ENCODE results near the gene UBAC2. TPM values are rescaled to one million over a fixed set of nuclear protein-coding genes. Genes with fewer than 3 reads are reported as not detected.

Gene UBAC2
- total and polyA plus RNA-seq, 7 donors: 31.8 to 73.9 (median 47.6) TPM

DNA sequence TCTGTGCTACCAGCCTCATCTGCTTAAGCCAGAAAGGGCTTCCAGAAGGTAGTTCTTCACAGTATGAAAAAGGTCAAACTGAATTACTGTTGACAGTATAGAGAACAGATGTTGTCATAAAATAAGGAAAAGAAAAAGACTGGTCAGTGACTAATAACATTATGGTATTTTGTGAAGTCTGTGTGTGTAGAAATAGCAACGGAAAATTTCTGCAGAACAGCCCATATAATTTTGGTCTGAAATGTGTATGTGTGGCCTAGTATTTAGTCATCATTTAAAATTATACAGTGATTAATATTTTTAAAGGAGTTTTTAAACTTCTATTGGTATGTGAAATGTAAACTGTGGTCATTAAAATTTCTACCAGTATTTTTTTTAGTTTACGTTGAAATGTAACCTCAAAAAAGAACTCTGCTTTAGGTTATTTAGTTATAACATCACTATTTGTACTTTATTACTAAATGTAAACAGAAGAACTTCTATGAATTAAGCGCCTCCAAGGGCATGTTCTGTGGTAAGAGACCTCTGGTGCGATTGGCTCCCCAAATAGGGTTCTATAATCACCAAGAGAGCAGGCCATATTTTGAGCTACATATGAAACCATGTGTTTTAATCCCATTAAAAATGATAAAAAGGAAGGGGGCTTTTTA, 109.9 kb downstream of the UBAC2 start:
- no peak for DNase-seq
- Histone ChIP-seq H3K36me3 (no peaks in the 10 kb centered on the region), H3K4me1 (peaks cover 0 to 46% (median 31%) of the 10 kb centered on the region in 4 donors), H3K27ac (peak overlapping the region; percentile 30 to 83 (median 68)), H3K4me3 (no peak overlapping the region), H3K9me3 (no peaks in the 10 kb centered on the region), H3K27me3 (no peaks in the 10 kb centered on the region)
- 67 to 76% methylated on average over 4 of the region's 4 CpGs for WGBS, 2 donors
- intact Hi-C loops (cut with DNase I): no loop called here
- TF ChIP-seq POLR2A (IDR thresholded peaks at IDR 0.05): no peak
- no peak for TF ChIP-seq CTCF (IDR thresholded peaks at IDR 0.05)
- peak in 3 of 4 donors; percentile 10 to 55 (median 12) for TF ChIP-seq POLR2AphosphoS5 (IDR thresholded peaks at IDR 0.05)

- Histone ChIP-seq H3K4me1 (peaks cover 0 to 46% (median 31%) of the 10 kb centered on the region in 4 donors), H3K27me3 (no peaks in the 10 kb centered on the region), H3K27ac (peak overlapping the region; percentile 37 to 83 (median 68)), H3K4me3 (no peak overlapping the region), H3K36me3 (no peaks in the 10 kb centered on the region), H3K9me3 (no peaks in the 10 kb centered on the region)
- intact Hi-C loops (cut with DNase I): no loop called here
- no peak for DNase-seq
- TF ChIP-seq POLR2A (IDR thresholded peaks at IDR 0.05): no peak
- TF ChIP-seq CTCF (IDR thresholded peaks at IDR 0.05): no peak
- no peak for TF ChIP-seq POLR2AphosphoS5 (IDR thresholded peaks at IDR 0.05)
- no peak for TF ChIP-seq EP300 (IDR thresholded peaks at IDR 0.05)
- 78 to 90% methylated on average over 4 of the region's 4 CpGs for WGBS, 2 donors
Measured at GRCh38 chr13:99311137-99311536, 110.5 kb downstream of the UBAC2 start.

- peak; percentile 80 for DNase-seq
- Histone ChIP-seq H3K27me3 (no peaks in the 10 kb centered on the region), H3K4me3 (no peak overlapping the region), H3K4me1 (peaks cover 0 to 46% (median 31%) of the 10 kb centered on the region in 4 donors), H3K36me3 (no peaks in the 10 kb centered on the region), H3K9me3 (no peaks in the 10 kb centered on the region), H3K27ac (peak overlapping the region; percentile 37 to 83 (median 68))
- intact Hi-C loops (cut with DNase I): no loop called here
- TF ChIP-seq POLR2A (IDR thresholded peaks at IDR 0.05): no peak
- no peak for TF ChIP-seq POLR2AphosphoS5 (IDR thresholded peaks at IDR 0.05)
- no peak for TF ChIP-seq EP300 (IDR thresholded peaks at IDR 0.05)
- 91 to 95% methylated on average over 10 of the region's 10 CpGs for WGBS, 2 donors
Measured at GRCh38 chr13:99311748-99312492, 111.3 kb downstream of the UBAC2 start.

GRCh38 chr13:99312493-99312883, 111.8 kb downstream of the UBAC2 start:
- WGBS, 2 donors: 70 to 87% methylated on average over 7 of the region's 7 CpGs
- TF ChIP-seq CTCF (IDR thresholded peaks at IDR 0.05): no peak
- peak in 3 of 4 donors; percentile 54 to 77 (median 76) for TF ChIP-seq EP300 (IDR thresholded peaks at IDR 0.05)
- TF ChIP-seq POLR2AphosphoS5 (IDR thresholded peaks at IDR 0.05): peak; percentile 51 to 84 (median 65)
- peak in 1 of 2 donors; percentile 22 for TF ChIP-seq POLR2A (IDR thresholded peaks at IDR 0.05)
- no peaks in the 10 kb centered on the region for H3K36me3 ChIP-seq
- intact Hi-C loops (cut with DNase I): no loop called here
- H3K9me3 ChIP-seq: no peaks in the 10 kb centered on the region
- no peaks in the 10 kb centered on the region for H3K27me3 ChIP-seq
- DNase-seq: peak; percentile 93
- peaks cover 0 to 46% (median 30%) of the 10 kb centered on the region in 4 donors for H3K4me1 ChIP-seq
- H3K27ac ChIP-seq: peak overlapping the region; percentile 37 to 83 (median 68)
- no peak overlapping the region for H3K4me3 ChIP-seq

DNA sequence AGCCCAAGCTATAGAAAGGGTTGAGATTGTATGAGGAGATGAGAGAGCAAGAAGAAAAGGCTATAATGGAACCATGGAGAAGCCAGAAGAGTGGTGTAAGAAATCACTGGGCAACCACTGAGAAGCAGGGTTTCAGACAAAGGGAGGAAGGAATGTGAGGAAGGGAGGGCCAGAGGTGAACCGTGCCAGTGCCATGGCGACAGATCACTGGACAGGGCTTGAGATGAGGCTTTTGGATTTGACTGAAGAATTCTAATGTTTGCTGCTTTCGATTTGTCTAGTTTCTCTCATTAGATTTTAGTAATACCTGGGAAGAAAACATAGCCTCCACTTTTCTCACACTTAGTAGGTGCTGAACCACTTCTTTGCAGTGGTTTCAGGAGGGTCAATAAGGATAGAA, 112.8 kb downstream of the UBAC2 start:
- no peak for TF ChIP-seq POLR2AphosphoS5 (IDR thresholded peaks at IDR 0.05)
- Histone ChIP-seq H3K27me3 (no peaks in the 10 kb centered on the region), H3K36me3 (peaks cover 0 to 6% (median 0%) of the 10 kb centered on the region in 4 donors), H3K4me3 (no peak overlapping the region), H3K27ac (peak overlapping the region in 3 of 4 donors; percentile 56 to 83 (median 57)), H3K9me3 (no peaks in the 10 kb centered on the region), H3K4me1 (peaks cover 0 to 36% (median 20%) of the 10 kb centered on the region in 4 donors)
- DNase-seq: no peak
- intact Hi-C loops (cut with DNase I): no loop called here
- 71 to 76% methylated on average over 3 of the region's 3 CpGs for WGBS, 2 donors

Measured in sigmoid colon (tissue), 7 donors.